Liver (tissue), 9 donors: ENCODE results near the gene RSPRY1. TPM values are rescaled to one million over a fixed set of nuclear protein-coding genes. Genes with fewer than 3 reads are reported as not detected.
A peak's percentile ranks its signal among the peaks of the same experiment; 100 is the strongest.

Experiments
- DNase-seq: peaks from one replicate; pipeline ENCODE4 v3.0.0-alpha.2; 2017; ENCODE audit warnings: low spot score
- H3K27ac ChIP-seq, 2 donors: one replicate each; pipeline ENCODE4 v1.7.0; 2013; ENCODE audit warnings: inconsistent platforms in 2 of 2, low read length in 2 of 2, control low read depth in 1 of 2, low read depth in 1 of 2, mild to moderate bottlenecking in 1 of 2
- H3K27me3 ChIP-seq, 4 donors: one replicate each; pipeline versions ENCODE4 v1.6.1 to v1.7.0; 2013; ENCODE audit warnings: low read length in 3 of 4, inconsistent platforms in 1 of 4, mild to moderate bottlenecking in 1 of 4, moderate library complexity in 1 of 4; ENCODE audit not compliant: control insufficient read depth in 4 of 4, insufficient read depth in 4 of 4
- H3K36me3 ChIP-seq, 4 donors: one replicate each; pipeline versions ENCODE4 v1.6.1 to v1.7.0; 2013; ENCODE audit warnings: low read length in 3 of 4, mild to moderate bottlenecking in 3 of 4, low read depth in 1 of 4, moderate library complexity in 1 of 4; ENCODE audit not compliant: control insufficient read depth in 4 of 4, insufficient read depth in 3 of 4
- H3K4me1 ChIP-seq, 4 donors: one replicate each; pipeline versions ENCODE4 v1.6.1 to v1.7.0; 2013; ENCODE audit warnings: low read length in 3 of 4, mild to moderate bottlenecking in 3 of 4, moderate library complexity in 1 of 4; ENCODE audit not compliant: control insufficient read depth in 4 of 4, insufficient read depth in 4 of 4
- H3K4me3 ChIP-seq, 3 donors: one replicate each; pipeline versions ENCODE4 v1.6.1 to v1.7.0; 2013; ENCODE audit warnings: low read length in 3 of 3, control low read depth in 1 of 3, low read depth in 1 of 3, mild to moderate bottlenecking in 1 of 3
- H3K9ac ChIP-seq, 2 donors: one replicate each; pipeline ENCODE4 v1.7.0; 2013; ENCODE audit warnings: low read length in 2 of 2, mild to moderate bottlenecking in 2 of 2, moderate library complexity in 2 of 2, control low read depth in 1 of 2, low read depth in 1 of 2
- H3K9me3 ChIP-seq, 4 donors: one replicate each; pipeline versions ENCODE4 v1.6.1 to v1.7.0; 2013; ENCODE audit warnings: low read length in 3 of 4; ENCODE audit not compliant: control insufficient read depth in 4 of 4
- ATF3 ChIP-seq: IDR thresholded peaks from 2 replicates; pipeline ENCODE4 v1.6.1; 2016; ENCODE audit warnings: antibody characterized with exemption
- CTCF ChIP-seq: fragments of 150-350 bp; IDR thresholded peaks from 2 replicates; pipeline ENCODE4 v1.5.1; 2017; ENCODE audit warnings: improper control_type of control experiment, low read depth, low read length; ENCODE audit not compliant: missing input control
- EGR1 ChIP-seq, 2 donors: IDR thresholded peaks; 2 replicates each; pipeline ENCODE4 v1.6.1; 2016 to 2018; ENCODE audit warnings: antibody characterized with exemption in 2 of 2, low read depth in 2 of 2
- FOXA1 ChIP-seq: IDR thresholded peaks from 2 replicates; pipeline ENCODE4 v1.6.1; 2016; ENCODE audit warnings: antibody characterized with exemption
- FOXA2 ChIP-seq: IDR thresholded peaks from 2 replicates; pipeline ENCODE4 v1.6.1; 2016; ENCODE audit warnings: antibody characterized with exemption
- GABPA ChIP-seq, 2 donors: IDR thresholded peaks in 1 of 2; conservative IDR thresholded peaks in 1 of 2; 2 replicates each; pipeline ENCODE4 v1.6.1; 2016; ENCODE audit warnings: antibody characterized with exemption in 2 of 2, mild to moderate bottlenecking in 1 of 2, moderate library complexity in 1 of 2
- HNF4A ChIP-seq, 2 donors: conservative IDR thresholded peaks; 2 replicates each; pipeline ENCODE4 v1.6.1; 2016; ENCODE audit warnings: antibody characterized with exemption in 2 of 2, mild to moderate bottlenecking in 2 of 2
- HNF4G ChIP-seq: IDR thresholded peaks from 2 replicates; pipeline ENCODE4 v1.6.1; 2016; ENCODE audit warnings: antibody characterized with exemption
- JUND ChIP-seq, 2 donors: IDR thresholded peaks; 2 replicates each; pipeline ENCODE4 v1.6.1; 2016; ENCODE audit warnings: antibody characterized with exemption in 2 of 2
- MAX ChIP-seq: IDR thresholded peaks from 2 replicates; pipeline ENCODE4 v1.6.1; 2016; ENCODE audit warnings: antibody characterized with exemption
- NR2F2 ChIP-seq: IDR thresholded peaks from 2 replicates; pipeline ENCODE4 v1.6.1; 2016; ENCODE audit warnings: antibody characterized with exemption
- RAD21 ChIP-seq, 2 donors: IDR thresholded peaks; 2 replicates each; pipeline ENCODE4 v1.6.1; 2016; ENCODE audit warnings: antibody characterized with exemption in 2 of 2, mild to moderate bottlenecking in 2 of 2
- REST ChIP-seq: IDR thresholded peaks from 2 replicates; pipeline ENCODE4 v1.6.1; 2016; ENCODE audit warnings: antibody characterized with exemption, mild to moderate bottlenecking
- RXRA ChIP-seq, 2 donors: IDR thresholded peaks; 2 replicates each; pipeline ENCODE4 v1.6.1; 2017 to 2018; ENCODE audit warnings: antibody characterized with exemption in 2 of 2, mild to moderate bottlenecking in 1 of 2
- SP1 ChIP-seq: IDR thresholded peaks from 2 replicates; pipeline ENCODE4 v1.6.1; 2018; ENCODE audit warnings: antibody characterized with exemption, mild to moderate bottlenecking
- TAF1 ChIP-seq: conservative IDR thresholded peaks from 2 replicates; pipeline ENCODE4 v1.6.1; 2016; ENCODE audit warnings: antibody characterized with exemption, mild to moderate bottlenecking
- YY1 ChIP-seq: IDR thresholded peaks from 2 replicates; pipeline ENCODE4 v1.6.1; 2016; ENCODE audit warnings: antibody characterized with exemption, mild to moderate bottlenecking
- ZBTB33 ChIP-seq: IDR thresholded peaks from 2 replicates; pipeline ENCODE4 v1.6.1; 2016; ENCODE audit warnings: antibody characterized with exemption
- WGBS: extraction: QIAGEN DNeasy Blood & Tissue Kit; methylation state at CpG from one replicate; pipeline ENCODE4 v1.1.7; 2013; 5-methylcytosine and 5-hydroxymethylcytosine counted together
- polyA plus RNA-seq, 2 donors: library from polyadenylated mRNA; stranded (reverse) in 1 of 2; unstranded in 1 of 2; fragments of 200-250 nt in 1 of 2; fragments of >200 nt in 1 of 2; fragmentation: Nextera tagmentation in 1 of 2; extraction: Ambion mirVana in 1 of 2; gene quantifications; one replicate each; pipeline versions ENCODE4 v1.2.1 to v1.2.3, GENCODE V29; 2013 to 2015
- total RNA-seq, 2 donors: library from RNA; depleted of rRNA; stranded (reverse); fragments of >200 nt; gene quantifications; one replicate each; pipeline ENCODE4 v1.2.3, GENCODE V29; 2014
- donor health status: healthy.
- donor health status: healthy.
- donor health status: healthy.
- donor health status: healthy.
- donor health status: healthy.

Gene RSPRY1
- total and polyA plus RNA-seq, 4 donors = 10.9 to 27.6 (median 20.2) TPM

- Histone ChIP-seq H3K4me3 (no peak overlapping the region), H3K9ac (peak overlapping the region in 1 of 2 donors; percentile 69), H3K36me3 (peaks cover 4 to 21% (median 10%) of the 10 kb centered on the region in 4 donors), H3K27me3 (no peaks in the 10 kb centered on the region), H3K9me3 (no peaks in the 10 kb centered on the region), H3K4me1 (peaks cover 4 to 29% (median 25%) of the 10 kb centered on the region in 4 donors), H3K27ac (peak overlapping the region; percentile 84 to 94)
- TF ChIP-seq FOXA1 (no peak), RXRA (IDR thresholded peaks at IDR 0.05) (peak; percentile 82 to 88), ATF3 (peak; percentile 57), RAD21 (IDR thresholded peaks at IDR 0.05) (peak; percentile 14 to 19), EGR1 (IDR thresholded peaks at IDR 0.05; ENCODE audit: low read depth in 2 of 2) (no peak), HNF4A (conservative IDR thresholded peaks at IDR 0.05) (peak; percentile 76 to 77), FOXA2 (peak; percentile 59), CTCF (no peak), MAX (peak; percentile 48), GABPA (IDR thresholded peaks at IDR 0.05 in 1 of 2, conservative IDR thresholded peaks at IDR 0.05 in 1 of 2) (no peak), TAF1 (peak; percentile 77), SP1 (peak; percentile 82), JUND (IDR thresholded peaks at IDR 0.05) (peak; percentile 86 to 90), YY1 (peak; percentile 82), HNF4G (peak; percentile 29), NR2F2 (no peak), ZBTB33 (peak; percentile 80), REST (peak; percentile 55)
- DNase-seq = no peak
- 39% methylated on average over 6 of the region's 6 CpGs for WGBS
Observed at GRCh38 chr16:57252148-57252721, 66.1 kb downstream of the RSPRY1 start.
